ENCODE results near the gene EEF1E1.

- TF ChIP-seq EZH2phosphoT487 (IDR thresholded peaks at IDR 0.05; ENCODE audit: insufficient read depth, low read depth) (no peak), EZH2 (IDR thresholded peaks at IDR 0.05; ENCODE audit: insufficient read depth, poor library complexity, severe bottlenecking) (no peak)
These were observed 1.4 kb upstream of the EEF1E1 start for GRCh38 chr6:8103726-8104125.

Measured in GM23248 (cell line).